COLO668 (cell line): ENCODE measurements around the gene RBBP8.
"Not testable (repeated sequence)": the region's sequence is repeated elsewhere in the genome, so short reads cannot be mapped to it uniquely, and the experiment has no call there.

Source experiments
- DNase-seq: peaks from one replicate; lab custom pipeline; 2025; ENCODE audit not compliant: unreplicated experiment; lab: John Stamatoyannopoulos, UW

The RBBP8 gene

DNA sequence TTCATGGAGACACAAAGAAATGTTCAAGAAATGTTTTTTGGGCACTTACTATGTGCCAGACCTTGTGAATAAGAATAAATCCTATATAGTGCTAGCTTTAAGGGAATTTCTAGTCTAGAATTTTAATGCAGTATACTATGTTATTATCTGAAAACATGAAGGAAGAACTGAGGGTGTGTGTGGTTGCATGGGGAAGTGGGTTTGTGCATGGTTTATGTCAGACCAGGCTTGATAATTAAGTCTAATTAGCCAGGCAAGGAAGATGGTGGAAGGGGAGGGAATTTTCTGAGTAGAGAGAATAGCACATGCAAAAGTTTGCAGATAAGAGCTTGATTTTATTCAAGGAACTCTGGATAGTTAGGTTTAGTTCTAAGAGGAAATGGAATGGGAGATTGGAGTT is 6.5 kb downstream of the RBBP8 start:
- DNase-seq = no peak

DNA sequence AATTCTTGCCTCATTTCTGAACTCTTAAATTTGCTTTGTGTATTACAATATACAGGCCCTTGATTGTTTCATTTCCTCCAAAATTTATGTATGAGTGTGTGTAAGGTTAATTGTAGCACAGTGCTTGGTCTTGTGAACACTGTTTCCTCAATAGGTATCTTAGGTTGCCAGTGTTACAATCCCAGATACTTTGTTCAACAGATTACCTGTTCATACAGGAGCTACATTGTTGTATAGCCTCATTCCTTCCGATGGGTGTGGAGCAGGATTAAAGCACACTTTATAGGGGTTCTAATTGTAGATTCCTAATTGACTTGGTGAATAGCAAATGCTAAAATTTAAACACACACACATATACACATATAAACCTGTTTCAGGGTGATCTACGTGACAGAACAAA is 10.7 kb downstream of the RBBP8 start:
- no peak for DNase-seq

DNA sequence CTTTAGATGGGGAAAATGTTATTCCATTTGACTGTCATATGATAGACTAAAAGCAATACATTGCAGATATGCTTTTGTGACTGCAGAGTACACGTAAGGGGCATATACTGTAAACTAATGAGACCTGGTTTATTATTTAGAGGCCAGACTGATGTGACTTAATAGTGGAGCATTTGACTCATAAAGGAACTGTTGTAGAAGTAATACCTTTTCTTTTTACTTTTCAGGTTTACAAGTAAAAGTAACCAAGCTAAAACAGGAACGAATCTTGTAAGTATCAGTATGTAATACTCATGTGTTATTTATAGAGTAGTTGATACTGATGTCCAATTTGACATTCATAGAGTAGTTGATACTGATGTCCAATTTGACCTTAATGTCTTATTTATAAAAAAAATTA is 13.1 kb downstream of the RBBP8 start:
- no peak for DNase-seq

DNA sequence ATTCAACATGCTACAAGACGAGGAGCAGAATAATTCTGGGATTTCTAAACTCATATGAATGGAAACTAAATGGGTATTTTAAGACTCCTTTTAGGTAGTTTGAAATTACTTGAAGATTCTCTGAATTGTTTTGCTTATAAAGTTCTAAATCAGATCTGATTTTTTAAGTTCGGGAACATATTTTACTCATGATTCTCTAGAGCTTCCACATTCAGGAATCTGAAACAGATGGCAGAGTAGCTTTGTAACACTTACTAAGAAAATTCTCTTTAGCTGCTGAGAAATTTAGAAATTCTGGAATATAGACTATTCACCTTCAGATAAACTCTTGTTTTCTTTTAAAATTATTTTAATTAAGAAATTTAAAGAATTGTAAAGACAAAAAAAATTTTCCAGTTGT is 13.7 kb downstream of the RBBP8 start:
- DNase-seq = no peak

DNA sequence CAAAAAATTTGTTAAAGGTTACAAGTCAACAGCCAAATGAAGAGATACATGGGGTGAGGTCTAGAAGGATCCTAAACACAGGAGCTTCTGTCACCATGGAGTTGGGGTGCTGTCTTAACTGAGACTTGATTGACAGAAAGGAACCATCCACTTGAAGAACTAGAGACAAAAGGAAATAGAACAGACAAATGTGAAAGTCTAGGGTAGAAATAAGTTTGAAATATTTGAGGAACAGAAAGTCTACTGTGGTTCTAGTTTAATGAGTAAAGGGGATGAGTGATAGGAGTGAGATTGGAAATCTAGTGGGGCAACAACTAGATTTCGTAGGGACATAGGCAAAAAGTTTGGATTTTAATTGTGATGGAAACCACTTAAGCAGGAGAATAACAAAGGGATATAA is 18.7 kb downstream of the RBBP8 start:
- DNase-seq = no peak

DNA sequence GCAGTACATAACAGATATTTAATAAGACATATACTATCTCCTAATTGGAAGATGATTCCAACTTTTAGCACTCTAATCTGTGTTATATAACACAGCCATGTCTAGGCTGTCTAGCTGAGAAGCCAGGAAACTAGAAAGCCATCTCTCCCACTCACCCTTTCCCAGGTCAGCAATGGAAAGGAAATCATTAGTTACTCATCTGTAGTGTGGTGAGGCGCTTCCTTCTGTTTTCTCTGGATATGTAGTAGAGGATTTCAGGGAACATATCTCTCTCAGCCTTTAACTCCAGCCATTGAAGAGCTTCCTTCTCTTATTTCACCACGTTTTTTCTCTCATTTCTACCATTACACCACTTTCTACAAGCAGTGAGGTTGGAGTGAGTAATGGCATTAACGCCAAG is 19.4 kb downstream of the RBBP8 start:
- no peak for DNase-seq

DNA sequence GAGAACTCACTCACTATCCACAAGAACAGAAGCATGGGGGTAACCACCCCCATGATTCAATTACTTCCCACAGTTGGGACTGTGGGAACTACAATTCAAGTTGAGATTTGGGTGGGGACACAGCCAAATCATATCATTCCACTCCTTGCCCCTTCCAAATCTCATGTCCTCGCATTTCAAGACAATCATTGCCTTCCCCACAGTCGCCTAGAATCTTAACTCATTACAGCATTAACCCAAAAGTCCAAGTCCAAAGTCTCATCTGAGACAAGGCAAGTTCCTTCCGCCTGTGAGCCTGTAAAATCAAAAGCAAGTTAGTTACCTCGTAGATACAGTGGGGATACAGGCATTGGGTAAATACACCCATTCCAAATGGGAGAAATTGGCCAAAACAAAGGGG is 20.9 kb downstream of the RBBP8 start:
- DNase-seq = not testable (repeated sequence)

DNA sequence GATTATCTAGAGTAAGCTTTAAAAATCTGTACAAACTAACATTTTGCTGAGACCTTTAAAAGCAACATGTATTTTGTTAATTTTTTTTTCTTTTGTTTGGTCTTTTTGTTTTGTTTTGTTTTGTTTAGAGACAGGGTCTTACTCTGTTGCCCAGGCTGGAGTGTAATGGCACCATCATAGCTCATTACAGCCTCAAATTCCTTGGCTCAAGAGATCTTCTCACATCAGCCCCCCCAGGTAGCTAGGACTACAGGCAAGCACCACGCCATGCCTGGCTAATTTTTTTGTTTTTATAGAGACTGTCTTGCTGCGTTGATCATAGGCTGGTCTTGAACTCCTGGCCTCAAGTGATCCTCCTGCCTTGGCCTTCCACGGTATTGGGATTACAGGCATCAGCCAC is 23.1 kb downstream of the RBBP8 start:
- no peak for DNase-seq

DNA sequence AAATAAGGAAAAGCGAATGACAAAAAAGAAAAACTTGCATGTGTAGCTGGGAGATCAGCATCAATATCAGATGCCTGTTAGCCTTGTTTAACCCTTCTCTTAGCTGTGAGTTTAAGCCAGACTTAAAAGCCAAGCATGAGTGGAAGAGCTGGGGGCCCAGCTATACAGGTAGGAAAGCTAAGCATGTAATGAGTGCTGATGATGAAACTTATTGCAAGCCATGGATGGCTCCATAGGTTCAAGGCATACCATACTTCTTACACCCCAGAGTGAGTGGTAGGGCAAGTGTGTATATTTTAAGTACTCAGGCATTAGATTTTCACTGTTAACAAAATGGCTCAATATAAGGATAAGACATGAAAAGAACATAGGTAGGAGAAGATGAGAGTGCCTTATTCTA is 28.0 kb downstream of the RBBP8 start:
- no peak for DNase-seq

DNA sequence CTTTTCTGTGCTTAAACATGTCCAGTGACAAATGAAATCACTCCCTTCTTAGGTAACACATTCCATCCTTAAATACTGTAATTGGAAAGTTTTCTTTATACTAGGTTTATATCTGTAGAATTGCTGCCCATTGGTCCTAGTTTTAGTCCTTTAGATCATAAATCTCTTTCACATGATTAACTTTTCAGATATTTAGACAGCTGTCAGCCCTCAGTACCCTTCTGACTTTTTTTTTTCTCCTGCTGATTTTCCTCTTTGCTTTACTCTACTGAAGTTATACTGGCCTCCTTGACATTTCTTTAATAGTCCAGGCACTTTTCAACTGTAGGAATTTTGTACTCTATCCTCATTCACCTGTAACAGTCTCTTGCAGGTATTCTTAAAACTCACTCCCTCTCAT is 28.9 kb downstream of the RBBP8 start:
- DNase-seq = no peak

DNA sequence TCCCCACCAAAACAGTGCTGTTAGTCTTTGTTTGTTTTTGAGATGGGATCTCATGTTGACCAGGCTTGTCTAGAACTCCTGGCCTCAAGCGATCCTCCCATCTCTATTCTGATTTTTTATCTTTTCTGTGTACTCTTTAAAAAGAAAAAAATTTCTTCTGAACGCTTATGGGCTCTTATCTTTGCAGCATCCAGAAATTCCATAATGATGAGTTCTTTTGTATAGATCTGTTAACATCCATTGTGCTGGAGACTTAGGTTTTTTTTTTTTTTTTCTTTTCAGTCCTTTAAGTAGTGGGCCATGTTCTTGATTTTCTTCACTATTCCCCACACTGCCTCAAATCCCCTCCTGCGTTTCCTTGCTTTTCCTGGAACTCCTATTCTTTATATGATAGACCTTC is 31.0 kb downstream of the RBBP8 start:
- DNase-seq = no peak

DNA sequence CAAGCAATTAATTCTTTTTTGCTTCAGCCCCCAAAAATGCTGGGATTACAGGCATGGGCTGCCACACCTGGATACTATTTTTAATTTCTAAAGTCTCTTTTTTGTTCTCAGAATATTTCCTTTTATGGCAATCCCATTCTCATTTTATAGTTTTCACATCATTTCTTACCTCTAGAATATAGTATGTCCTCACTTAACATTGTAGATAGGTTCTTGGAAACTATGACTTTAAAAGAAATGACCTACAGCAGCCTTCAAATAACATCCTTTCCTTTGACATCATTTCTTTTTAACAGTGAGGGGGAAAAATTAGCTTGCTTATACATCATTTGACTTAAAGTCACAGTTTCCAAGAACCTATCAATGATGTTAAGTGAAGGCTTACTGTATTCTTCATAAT is 31.6 kb downstream of the RBBP8 start:
- DNase-seq = no peak

DNA sequence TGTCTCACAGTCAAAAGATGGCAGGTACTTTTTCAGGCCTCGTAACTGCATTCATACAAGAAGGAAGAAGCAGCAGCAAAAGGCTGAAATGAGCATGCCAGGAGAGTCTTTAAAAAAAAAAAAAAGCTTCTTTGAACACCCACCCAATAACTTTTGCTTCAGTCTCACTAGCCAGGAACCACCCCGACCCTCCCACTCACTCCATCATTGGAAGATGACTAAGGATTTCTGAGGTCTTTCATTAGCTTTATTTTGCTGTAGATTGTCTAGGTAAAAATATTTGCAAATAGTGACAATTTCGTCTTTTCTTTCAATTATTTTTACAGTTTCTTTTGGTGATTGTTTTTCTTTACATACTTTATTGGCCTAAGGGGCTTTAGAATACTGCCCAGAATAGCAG is 37.9 kb downstream of the RBBP8 start:
- DNase-seq = no peak

DNA sequence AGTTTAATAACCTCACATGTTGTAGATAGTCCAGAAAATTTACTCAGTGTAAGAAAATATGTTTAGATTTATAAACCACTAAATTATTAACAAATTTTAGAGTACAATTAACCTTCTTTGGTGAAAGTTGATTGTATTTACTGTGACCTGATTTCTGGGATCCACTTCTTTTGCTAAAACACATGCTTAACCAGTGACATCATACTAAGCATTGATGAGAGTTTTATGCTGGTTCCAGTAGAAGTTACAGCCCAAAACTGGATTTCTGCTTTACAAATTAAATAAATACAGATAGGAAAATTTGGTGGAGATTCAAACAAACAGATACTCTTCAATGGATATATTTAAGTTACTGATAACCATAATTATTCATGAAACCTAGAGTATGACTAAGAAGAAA is 40.9 kb downstream of the RBBP8 start:
- no peak for DNase-seq

DNA sequence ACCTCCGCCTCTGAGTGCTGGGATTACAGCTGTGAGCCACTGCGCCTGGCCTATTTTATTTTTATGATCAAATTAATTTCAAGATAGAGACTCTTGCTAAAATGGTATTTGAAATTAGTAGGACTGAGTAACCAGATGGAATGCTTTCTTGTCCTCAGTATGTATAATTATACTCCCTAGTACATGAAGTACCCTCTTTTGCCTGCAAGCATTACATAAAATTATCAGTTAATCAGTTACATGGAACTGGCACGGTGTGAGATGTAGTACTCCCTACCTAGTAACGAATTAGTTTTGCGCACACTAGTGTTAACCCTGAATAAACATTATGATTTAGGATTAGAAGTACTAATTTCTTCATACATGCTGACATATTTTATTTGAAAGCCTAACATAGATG is 41.6 kb downstream of the RBBP8 start:
- no peak for DNase-seq

DNA sequence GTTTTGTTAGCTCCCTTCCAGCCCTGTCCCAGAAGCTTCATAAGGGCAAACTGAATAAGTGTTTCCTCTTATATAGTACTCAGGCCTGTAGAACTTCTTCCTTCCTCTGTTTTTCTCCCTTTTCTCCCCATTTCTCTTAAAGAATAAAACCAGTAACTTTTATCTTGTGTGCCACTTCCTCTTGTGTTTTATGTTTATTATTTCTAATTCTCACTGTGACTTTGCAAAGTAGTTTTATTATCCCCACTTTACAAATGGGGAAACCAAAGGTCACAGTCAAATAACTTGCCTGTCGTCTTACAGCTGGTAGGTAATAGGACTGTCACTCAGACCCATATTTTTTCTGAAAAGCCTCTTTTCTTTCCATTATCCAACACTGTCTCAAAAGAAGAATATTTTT is 42.4 kb downstream of the RBBP8 start:
- DNase-seq = no peak

DNA sequence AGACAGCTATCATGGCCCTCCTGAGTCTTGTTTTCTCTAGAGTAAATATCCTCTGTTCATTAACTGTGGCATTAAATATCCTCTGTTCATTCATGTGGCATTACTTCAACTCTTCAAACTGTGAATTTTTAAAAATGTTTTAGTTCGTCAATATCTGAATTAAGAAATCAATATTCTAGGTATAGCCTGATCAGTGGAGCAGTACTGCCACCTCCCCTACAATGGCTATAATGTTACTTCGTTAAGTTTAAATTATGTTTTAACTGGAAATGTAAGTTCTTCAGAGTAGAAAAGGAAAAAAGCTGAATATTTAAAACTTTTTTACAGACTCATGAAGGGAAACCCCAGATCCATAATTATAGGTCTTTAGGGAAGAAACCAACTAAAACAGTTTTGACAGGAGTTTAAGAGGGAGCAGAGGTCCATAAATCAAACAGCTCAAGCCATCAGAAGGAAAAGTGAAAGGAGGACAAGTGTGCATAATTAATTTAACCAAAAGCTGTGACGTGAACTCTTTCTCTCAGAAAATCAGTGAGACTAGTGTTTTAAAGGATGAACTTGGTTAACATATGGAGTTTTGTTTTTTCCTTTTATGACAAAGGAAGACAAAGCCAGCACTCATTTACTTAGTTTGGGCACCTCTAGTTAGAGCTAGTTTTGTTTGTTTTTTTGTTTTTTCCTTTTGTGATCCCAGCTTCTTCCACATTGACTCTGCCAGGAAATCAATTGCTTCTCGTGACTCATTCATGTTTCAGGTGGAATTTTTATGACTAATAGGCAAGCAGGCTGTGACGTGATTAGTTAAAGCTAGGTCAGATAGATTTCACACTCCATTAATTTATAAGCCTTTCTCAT is 44.9 kb downstream of the RBBP8 start:
- DNase-seq = no peak

DNA sequence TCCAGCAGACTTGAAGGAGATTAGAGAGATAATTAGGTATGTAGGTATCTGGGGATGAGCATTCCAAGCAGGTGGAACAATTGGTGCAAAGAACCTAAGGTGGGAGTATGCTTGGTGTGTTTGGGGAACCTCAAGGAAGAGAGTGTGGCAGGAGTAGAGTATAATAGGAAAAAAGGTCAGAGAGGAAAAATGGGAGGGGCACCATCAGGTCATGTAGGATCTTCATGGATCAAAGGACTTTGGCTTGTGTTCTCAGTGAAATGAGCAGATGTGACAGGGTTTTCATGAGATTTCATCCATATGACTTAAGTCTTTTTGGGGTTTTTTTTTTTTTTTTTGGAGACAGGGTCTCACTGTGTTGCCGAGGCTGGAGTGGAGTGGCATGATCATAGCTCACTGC is 47.3 kb downstream of the RBBP8 start:
- no peak for DNase-seq

DNA sequence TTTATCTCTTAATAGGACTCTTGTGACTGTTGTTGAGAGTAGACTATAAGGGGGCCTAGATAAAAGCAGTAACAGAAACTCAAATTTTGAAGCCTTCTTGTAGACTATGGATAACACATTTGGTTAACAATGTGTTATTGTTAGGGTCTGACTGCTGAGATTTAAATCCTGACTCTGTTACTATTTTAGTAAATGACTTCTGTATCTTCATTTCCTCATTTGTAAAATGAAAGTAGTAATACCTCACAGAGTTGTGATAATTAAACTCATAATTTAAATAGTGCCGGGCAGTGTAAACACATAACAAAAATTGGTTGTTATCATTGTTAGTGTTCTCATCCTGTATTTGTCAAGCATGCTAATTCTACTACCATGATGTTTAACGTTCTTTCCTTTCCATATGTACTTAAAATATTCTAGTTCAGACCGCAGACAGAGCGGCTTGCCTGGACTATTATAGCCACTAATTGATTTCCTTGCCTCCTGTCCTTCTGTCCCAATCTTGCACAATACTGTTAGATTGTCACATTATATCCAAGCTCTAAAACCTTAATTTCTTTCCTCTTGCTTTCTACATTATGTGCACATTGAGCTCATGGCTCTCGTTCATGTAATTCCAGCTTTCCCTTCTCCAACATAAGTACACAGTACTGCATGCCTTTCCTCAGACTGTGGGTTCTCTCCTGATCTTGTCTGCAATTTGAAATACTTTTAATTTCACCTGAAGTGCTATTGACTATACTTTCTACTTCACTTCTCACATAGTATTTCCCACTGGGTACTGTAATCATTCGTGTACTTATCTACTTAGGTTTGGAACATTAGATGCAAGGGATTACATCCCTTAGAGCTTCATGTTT is 48.4 kb downstream of the RBBP8 start:
- no peak for DNase-seq

DNA sequence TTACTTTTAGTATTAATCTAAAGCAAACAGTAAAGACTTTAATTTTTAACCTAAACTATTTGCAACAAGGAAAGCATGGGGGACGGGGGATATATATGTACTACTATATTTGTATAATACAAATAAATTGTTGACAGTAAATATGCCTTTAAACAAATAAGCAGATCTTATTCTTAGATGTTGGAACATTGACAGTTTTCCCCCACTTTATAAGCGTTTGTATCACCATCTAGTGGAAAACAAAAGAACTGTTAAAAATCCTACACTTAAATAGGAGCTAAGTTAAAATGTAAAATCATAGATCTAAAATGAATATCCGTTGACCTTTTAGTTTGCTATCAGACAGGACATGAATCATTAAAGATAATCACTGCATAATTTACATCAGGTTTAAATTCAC is 50.0 kb downstream of the RBBP8 start:
- DNase-seq = no peak

DNA sequence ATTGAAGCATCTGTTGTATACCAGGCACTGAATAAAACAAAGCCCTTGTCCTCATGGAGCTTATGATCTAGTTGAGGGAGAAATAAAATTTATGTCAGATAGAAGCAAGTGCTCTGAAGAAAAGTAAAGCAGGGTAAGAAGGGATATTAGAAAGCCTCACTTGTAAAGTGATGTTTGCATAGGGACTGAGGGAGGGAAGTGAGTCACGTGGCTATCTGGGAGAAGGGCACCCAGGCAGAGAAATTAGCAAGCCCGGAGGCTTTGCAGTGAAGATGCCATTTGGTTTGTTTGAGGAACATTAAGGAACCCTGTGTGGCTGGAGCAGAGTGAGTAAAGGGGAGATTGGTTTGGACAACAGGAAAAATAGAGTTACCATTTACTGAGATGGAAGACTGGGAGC is 52.1 kb downstream of the RBBP8 start:
- no peak for DNase-seq

DNA sequence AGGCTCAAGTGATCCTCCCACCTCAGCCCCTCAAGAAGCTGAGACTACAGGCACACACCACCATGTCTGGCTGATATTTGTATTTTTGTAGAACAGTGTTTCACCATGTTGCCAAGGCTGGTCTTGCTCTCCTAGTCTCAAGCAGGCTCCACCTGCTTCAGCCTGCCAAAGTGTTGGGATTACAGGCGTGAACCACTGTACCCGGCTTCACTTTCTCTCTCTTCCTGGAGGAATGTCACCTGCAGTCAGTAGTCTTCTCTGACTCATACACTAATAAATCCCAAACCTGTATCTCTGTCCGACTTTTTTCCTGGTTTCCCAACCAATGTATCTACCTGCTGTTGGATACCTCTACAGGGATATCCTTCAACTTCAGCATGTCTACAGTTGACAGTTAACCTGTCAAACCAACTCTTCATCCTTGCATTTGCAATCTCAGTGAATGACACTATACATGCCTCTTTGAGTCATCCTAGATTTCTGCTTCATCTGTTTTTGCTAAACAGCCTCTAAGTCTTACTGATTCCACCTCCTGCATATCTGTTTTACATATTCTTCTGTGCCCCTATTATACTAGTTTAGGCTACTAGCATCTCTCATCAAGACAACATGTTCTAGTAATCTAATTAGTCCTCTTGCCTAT is 54.5 kb downstream of the RBBP8 start:
- no peak for DNase-seq
